MM.1S (cell line): Measurements from ENCODE around the gene DENND5B.
"Not testable (repeated sequence)": the region's sequence is repeated elsewhere in the genome, so short reads cannot be mapped to it uniquely, and the experiment has no call there.

ENCODE experiments used
- DNase-seq: peaks from one replicate; pipeline ENCODE4 v3.0.0-alpha.2; 2015
- H2AFZ ChIP-seq: fragments of 300-600 bp; sonication (generic); 2 replicates; pipeline ENCODE4 v1.6.0; 2016; ENCODE audit warnings: antibody characterized with exemption, low read length
- H3F3A ChIP-seq: fragments of 300-600 bp; sonication (generic); 2 replicates; pipeline ENCODE4 v1.6.1; 2016; ENCODE audit warnings: mild to moderate bottlenecking, antibody characterized with exemption, low read length, moderate library complexity, mixed read lengths; ENCODE audit not compliant: insufficient read depth
- H3K27ac ChIP-seq: fragments of 300-600 bp; sonication (generic); 2 replicates; pipeline ENCODE4 v1.5.1; 2016; ENCODE audit warnings: mild to moderate bottlenecking, low read length
- H3K27me3 ChIP-seq: fragments of 300-600 bp; sonication (generic); replicated peaks from 2 replicates; pipeline ENCODE4 v1.6.0; 2016; ENCODE audit warnings: low read length; ENCODE audit not compliant: insufficient read depth
- H3K36me3 ChIP-seq: fragments of 300-600 bp; sonication (generic); replicated peaks from 2 replicates; pipeline ENCODE4 v1.6.1; 2016; ENCODE audit warnings: mild to moderate bottlenecking, low read length, mixed read lengths; ENCODE audit not compliant: insufficient read depth
- H3K4me1 ChIP-seq: fragments of 300-600 bp; sonication (generic); 2 replicates; pipeline ENCODE4 v1.6.1; 2016; ENCODE audit warnings: low read length, mixed read lengths
- H3K4me2 ChIP-seq: fragments of 300-600 bp; sonication (generic); 2 replicates; pipeline ENCODE4 v1.6.0; 2016; ENCODE audit warnings: low read depth, low read length
- H3K4me3 ChIP-seq: fragments of 300-600 bp; sonication (generic); 2 replicates; pipeline ENCODE4 v1.5.1; 2016; ENCODE audit warnings: low read length, mixed read lengths
- H3K79me2 ChIP-seq: fragments of 300-600 bp; sonication (generic); 2 replicates; pipeline ENCODE4 v1.6.1; 2016; ENCODE audit warnings: mixed run types, low read length, mixed read lengths
- H3K9ac ChIP-seq: fragments of 300-600 bp; sonication (generic); 2 replicates; pipeline ENCODE4 v1.6.1; 2016; ENCODE audit warnings: low read length, mixed read lengths
- H3K9me2 ChIP-seq: fragments of 300-600 bp; sonication (generic); replicated peaks from 2 replicates; pipeline ENCODE4 v1.6.1; 2016; ENCODE audit warnings: mild to moderate bottlenecking, low read length, mixed read lengths; ENCODE audit not compliant: insufficient read depth
- H3K9me3 ChIP-seq: fragments of 300-600 bp; sonication (generic); replicated peaks from 2 replicates; pipeline ENCODE4 v1.6.1; 2016; ENCODE audit warnings: mild to moderate bottlenecking, low read length, mixed read lengths; ENCODE audit not compliant: insufficient read depth
- H4K20me1 ChIP-seq: fragments of 300-600 bp; sonication (generic); 2 replicates; pipeline ENCODE4 v1.6.1; 2016; ENCODE audit warnings: mild to moderate bottlenecking, low read length, moderate library complexity, mixed read lengths; ENCODE audit not compliant: insufficient read depth
- CTCF ChIP-seq: fragments of 300-600 bp; sonication (generic); IDR thresholded peaks from 2 replicates; pipeline ENCODE4 v1.5.1; 2016; ENCODE audit warnings: antibody characterized with exemption, low read length, mixed read lengths
- EZH2 ChIP-seq: fragments of 300-600 bp; sonication (generic); optimal IDR thresholded peaks from 2 replicates; pipeline ENCODE3; 2017; ENCODE audit warnings: low read depth, mild to moderate bottlenecking, antibody characterized with exemption, low read length, mixed read lengths
- EZH2phosphoT487 ChIP-seq: fragments of 300-600 bp; sonication (generic); IDR thresholded peaks from 2 replicates; pipeline ENCODE4 v1.6.1; 2018; ENCODE audit warnings: antibody characterized with exemption, low read length

The DENND5B gene

GRCh38 chr12:31386364-31386777 lies 204.6 kb downstream of the DENND5B start:
- Histone ChIP-seq H2AFZ (no peak overlapping the region), H3K9me2 (no peaks in the 10 kb centered on the region), H3K4me3 (no peak overlapping the region), H3K27me3 (no peaks in the 10 kb centered on the region), H3K36me3 (no peaks in the 10 kb centered on the region), H3K79me2 (no peaks in the 10 kb centered on the region), H3F3A (no peaks in the 10 kb centered on the region), H3K4me2 (no peak overlapping the region), H3K9ac (no peak overlapping the region), H3K27ac (no peak overlapping the region), H3K9me3 (no peaks in the 10 kb centered on the region), H4K20me1 (no peaks in the 10 kb centered on the region), H3K4me1 (no peaks in the 10 kb centered on the region)
- DNase-seq = no peak
- no peak for TF ChIP-seq CTCF
- TF ChIP-seq EZH2 = no peak
- no peak for TF ChIP-seq EZH2phosphoT487

- not testable (repeated sequence) for H3F3A ChIP-seq, H3K36me3 ChIP-seq, H2AFZ ChIP-seq, H4K20me1 ChIP-seq, H3K4me1 ChIP-seq, DNase-seq, H3K9me2 ChIP-seq, H3K27ac ChIP-seq, H3K79me2 ChIP-seq, H3K4me3 ChIP-seq, H3K27me3 ChIP-seq, H3K4me2 ChIP-seq, H3K9ac ChIP-seq, H3K9me3 ChIP-seq
Observed at GRCh38 chr12:31377210-31377609, 213.7 kb downstream of the DENND5B start.

- DNase-seq, H3K4me1 ChIP-seq, H3F3A ChIP-seq, H3K4me2 ChIP-seq, H3K4me3 ChIP-seq, H3K36me3 ChIP-seq, H3K27me3 ChIP-seq, H3K9me3 ChIP-seq, H3K27ac ChIP-seq, H3K9ac ChIP-seq, H2AFZ ChIP-seq, H4K20me1 ChIP-seq, H3K9me2 ChIP-seq, H3K79me2 ChIP-seq: not testable (repeated sequence)
Observed at GRCh38 chr12:31375422-31375821, 215.5 kb downstream of the DENND5B start.

- DNase-seq = no peak
- Histone ChIP-seq H3F3A (no peaks in the 10 kb centered on the region), H3K27me3 (no peaks in the 10 kb centered on the region), H3K9ac (no peak overlapping the region), H3K9me2 (no peaks in the 10 kb centered on the region), H3K4me2 (no peak overlapping the region), H3K79me2 (no peaks in the 10 kb centered on the region), H2AFZ (no peak overlapping the region), H3K36me3 (no peaks in the 10 kb centered on the region), H3K4me1 (peaks cover 8% of the 10 kb centered on the region), H3K27ac (no peak overlapping the region), H3K9me3 (no peaks in the 10 kb centered on the region), H3K4me3 (no peak overlapping the region), H4K20me1 (no peaks in the 10 kb centered on the region)
- TF ChIP-seq EZH2 (no peak), CTCF (no peak), EZH2phosphoT487 (no peak)
Observed at GRCh38 chr12:31371256-31371620, 219.7 kb downstream of the DENND5B start.
